ENCODE results near the gene POU2F2. TPM values are rescaled to one million over a fixed set of nuclear protein-coding genes. Genes with fewer than 3 reads are reported as not detected.
A peak's percentile ranks its signal among the peaks of the same experiment; 100 is the strongest.

Gene POU2F2
- total and polyA plus RNA-seq, 10 of the 15 experiments (the other 5 are each of a cell fraction or from before 2014, with no cell fraction given): 4.4 to 62.4 (median 37.9) TPM

- TF ChIP-seq HSF1 (IDR thresholded peaks at IDR 0.05; ENCODE audit: low read depth, low read length): no peak
- TF ChIP-seq STAT1 (conservative IDR thresholded peaks at IDR 0.05): no peak
- TF ChIP-seq HDGF (IDR thresholded peaks at IDR 0.05): peak; percentile 82
- no peak for TF ChIP-seq ZNF384 (IDR thresholded peaks at IDR 0.05; ENCODE audit: borderline replicate concordance, low read depth, low read length)
- TF ChIP-seq ZNF207 (IDR thresholded peaks at IDR 0.05; ENCODE audit: borderline replicate concordance): no peak
- TF ChIP-seq POLR2A (IDR thresholded peaks at IDR 0.05; ENCODE audit: low read depth, low read length): 0 out of 2 replicates have a peak, but pooled peaks have one; percentile 21
- no peak for TF ChIP-seq CBX3 (IDR thresholded peaks at IDR 0.05; ENCODE audit: borderline replicate concordance, low read depth)
- TF ChIP-seq BMI1 (IDR thresholded peaks at IDR 0.05; ENCODE audit: borderline replicate concordance): no peak
- TF ChIP-seq ATF3 (IDR thresholded peaks at IDR 0.05; ENCODE audit: borderline replicate concordance, extremely low read depth, low read depth, low read length): no peak
- TF ChIP-seq CBX5 (IDR thresholded peaks at IDR 0.05; ENCODE audit: low read depth): no peak
- peak; percentile 66; the same call in 1 of the 2 replicates for TF ChIP-seq IKZF1 (conservative IDR thresholded peaks at IDR 0.05)
- no peak for TF ChIP-seq BRCA1 (IDR thresholded peaks at IDR 0.05; ENCODE audit: low read depth, low read length)
- no peak for TF ChIP-seq IRF5 (IDR thresholded peaks at IDR 0.05; ENCODE audit: borderline replicate concordance)
- TF ChIP-seq SIX5 (IDR thresholded peaks at IDR 0.05; ENCODE audit: low read depth, low read length, severe bottlenecking): no peak
- no peak for TF ChIP-seq CHD1 (IDR thresholded peaks at IDR 0.05; ENCODE audit: low read depth, low read length)
- TF ChIP-seq SUZ12 (IDR thresholded peaks at IDR 0.05; ENCODE audit: unreplicated experiment): no peak
- no peak for TF ChIP-seq RELA (IDR thresholded peaks at IDR 0.05; ENCODE audit: borderline replicate concordance, partially characterized antibody)
- TF ChIP-seq SMAD1 (IDR thresholded peaks at IDR 0.05; ENCODE audit: low read depth, partially characterized antibody): no peak
- no peak for TF ChIP-seq MYB (IDR thresholded peaks at IDR 0.05; ENCODE audit: borderline replicate concordance, low read depth, low read length)
- TF ChIP-seq CHD4 (IDR thresholded peaks at IDR 0.05): no peak
- TF ChIP-seq NBN (IDR thresholded peaks at IDR 0.05): peak; percentile 64; the same call in 1 of the 2 replicates
- peak; percentile 64 for TF ChIP-seq CREM (IDR thresholded peaks at IDR 0.05; ENCODE audit: low read depth)
- TF ChIP-seq RELB (IDR thresholded peaks at IDR 0.05; ENCODE audit: low read depth): 0 out of 2 replicates have a peak, but pooled peaks have one; percentile 16
- TF ChIP-seq JUNB (IDR thresholded peaks at IDR 0.05): no peak
- TF ChIP-seq PBX3 (IDR thresholded peaks at IDR 0.05; ENCODE audit: insufficient replicate concordance, low read depth, low read length): no peak
- TF ChIP-seq SRF (IDR thresholded peaks at IDR 0.05; ENCODE audit: low read depth in 2 of 2, low read length in 2 of 2): no peak
- no peak for TF ChIP-seq WRNIP1 (IDR thresholded peaks at IDR 0.05; ENCODE audit: borderline replicate concordance, low read depth, low read length)
These were observed 18.5 kb downstream of the POU2F2 start (continued) for GRCh38 chr19:42113641-42114348.

Data from GM12878 (cell line).